Vagina (tissue), 2 donors: ENCODE results near the gene CPNE7. TPM values are rescaled to one million over a fixed set of nuclear protein-coding genes. Genes with fewer than 3 reads are reported as not detected.

Source experiments
- DNase-seq, 2 donors: peaks; one replicate each; pipeline ENCODE4 v3.0.0-alpha.2; 2017; ENCODE audit errors: extremely low spot score in 2 of 2
- H3K27ac ChIP-seq: fragments of 200-600 bp; sonication (generic); one replicate; pipeline ENCODE4 v1.5.1; 2019
- H3K27me3 ChIP-seq: fragments of 200-600 bp; sonication (generic); one replicate; pipeline ENCODE4 v1.5.1; 2019
- H3K36me3 ChIP-seq, 2 donors: fragments of 200-600 bp; sonication (generic); one replicate each; pipeline ENCODE4 v1.5.1; 2017 to 2019
- H3K4me1 ChIP-seq: fragments of 200-600 bp; sonication (generic); one replicate; pipeline ENCODE4 v1.5.1; 2019
- H3K4me3 ChIP-seq, 2 donors: fragments of 200-600 bp; sonication (generic); 1 replicate in 1 of 2; 2 replicates in 1 of 2; pipeline ENCODE4 v1.5.1; 2016 to 2019
- H3K9me3 ChIP-seq: fragments of 200-600 bp; sonication (generic); one replicate; pipeline ENCODE4 v1.5.1; 2019
- CTCF ChIP-seq, 3 experiments: fragments of 450-650 bp in 2 of 3; fragments of 200-600 bp in 1 of 3; sonication (generic) in 1 of 3; IDR thresholded peaks; one replicate each; pipeline ENCODE4 v1.5.1; 2017 to 2019; ENCODE audit warnings: antibody characterized with exemption in 3 of 3, mild to moderate bottlenecking in 2 of 3, moderate library complexity in 2 of 3
- POLR2A ChIP-seq, 2 donors: fragments of 450-650 bp; IDR thresholded peaks; one replicate each; pipeline ENCODE4 v1.6.1; 2017; ENCODE audit warnings: antibody characterized with exemption in 2 of 2, mild to moderate bottlenecking in 2 of 2, moderate library complexity in 2 of 2
- POLR2AphosphoS5 ChIP-seq, 2 donors: sonication (generic); formaldehyde crosslinking; IDR thresholded peaks; one replicate each; pipeline ENCODE4 v1.9.0; 2017; ENCODE audit warnings: antibody characterized with exemption in 2 of 2, mild to moderate bottlenecking in 2 of 2, low read depth in 1 of 2; ENCODE audit not compliant: insufficient read depth in 1 of 2
- intact Hi-C: fragments of 100-400 bp; cut with DNase I; formaldehyde crosslinking; loops from one replicate; pipeline ENCODE4 v1.15.1; 2023
- total RNA-seq: library from RNA; depleted of rRNA; stranded (reverse); fragments of >200 nt; gene quantifications from one replicate; pipeline ENCODE4 v1.2.3, GENCODE V29; 2016

The CPNE7 gene
- total RNA-seq, 1 donor from 2014 or later: 4.9 TPM

- DNase-seq: no peak
- Histone ChIP-seq H3K9me3 (no peaks in the 10 kb centered on the region), H3K36me3 (peaks cover 0 to under 1% of the 10 kb centered on the region in 2 donors), H3K4me1 (peaks cover 12% of the 10 kb centered on the region), H3K27me3 (no peaks in the 10 kb centered on the region), H3K27ac (no peak overlapping the region), H3K4me3 (no peak overlapping the region)
- TF ChIP-seq POLR2A (IDR thresholded peaks at IDR 0.05) (no peak), POLR2AphosphoS5 (IDR thresholded peaks at IDR 0.05; ENCODE audit: insufficient read depth in 1 of 2, low read depth in 1 of 2) (no peak), CTCF (IDR thresholded peaks at IDR 0.05) (no peak)
- intact Hi-C loops: no loop called here
Measured at GRCh38 chr16:89639385-89639784, 63.8 kb downstream of the CPNE7 start.

- H3K4me3 ChIP-seq: peak overlapping the region in 1 of 2 donors; percentile 28
- TF ChIP-seq CTCF (IDR thresholded peaks at IDR 0.05): no peak
- no peak for TF ChIP-seq POLR2A (IDR thresholded peaks at IDR 0.05)
- TF ChIP-seq POLR2AphosphoS5 (IDR thresholded peaks at IDR 0.05; ENCODE audit: insufficient read depth in 1 of 2, low read depth in 1 of 2): no peak
- intact Hi-C loops: no loop called here
- no peaks in the 10 kb centered on the region for H3K27me3 ChIP-seq
- H3K4me1 ChIP-seq: peaks cover 12% of the 10 kb centered on the region
- H3K9me3 ChIP-seq: no peaks in the 10 kb centered on the region
- no peak overlapping the region for H3K27ac ChIP-seq
- peaks cover 0 to 23% of the 10 kb centered on the region in 2 donors for H3K36me3 ChIP-seq
- no peak for DNase-seq
Measured at GRCh38 chr16:89641458-89642119, 66.0 kb downstream of the CPNE7 start.

GRCh38 chr16:89642574-89642973, 67.0 kb downstream of the CPNE7 start:
- H3K4me1 ChIP-seq: peaks cover 12% of the 10 kb centered on the region
- TF ChIP-seq POLR2A (IDR thresholded peaks at IDR 0.05) (no peak), POLR2AphosphoS5 (IDR thresholded peaks at IDR 0.05; ENCODE audit: insufficient read depth in 1 of 2, low read depth in 1 of 2) (no peak)
- no peak overlapping the region for H3K4me3 ChIP-seq
- H3K36me3 ChIP-seq: peaks cover 0 to 31% of the 10 kb centered on the region in 2 donors
- H3K9me3 ChIP-seq: no peaks in the 10 kb centered on the region
- H3K27ac ChIP-seq: no peak overlapping the region
- intact Hi-C loops: no loop called here
- no peaks in the 10 kb centered on the region for H3K27me3 ChIP-seq
- DNase-seq: no peak

GRCh38 chr16:89643769-89644300, 68.3 kb downstream of the CPNE7 start:
- TF ChIP-seq POLR2AphosphoS5 (IDR thresholded peaks at IDR 0.05; ENCODE audit: insufficient read depth in 1 of 2, low read depth in 1 of 2) (no peak), POLR2A (IDR thresholded peaks at IDR 0.05) (no peak), CTCF (IDR thresholded peaks at IDR 0.05) (no peak)
- Histone ChIP-seq H3K36me3 (peaks cover 0 to 31% of the 10 kb centered on the region in 2 donors), H3K27ac (no peak overlapping the region), H3K27me3 (no peaks in the 10 kb centered on the region), H3K9me3 (no peaks in the 10 kb centered on the region), H3K4me3 (no peak overlapping the region), H3K4me1 (peaks cover 12% of the 10 kb centered on the region)
- DNase-seq: no peak
- intact Hi-C loops: no loop called here

GRCh38 chr16:89645122-89645521, 69.6 kb downstream of the CPNE7 start:
- DNase-seq: no peak
- Histone ChIP-seq H3K36me3 (peaks cover 0 to 31% of the 10 kb centered on the region in 2 donors), H3K27ac (no peak overlapping the region), H3K4me3 (no peak overlapping the region), H3K9me3 (no peaks in the 10 kb centered on the region), H3K4me1 (peaks cover 11% of the 10 kb centered on the region), H3K27me3 (no peaks in the 10 kb centered on the region)
- intact Hi-C loops: no loop called here
- TF ChIP-seq POLR2A (IDR thresholded peaks at IDR 0.05) (no peak), POLR2AphosphoS5 (IDR thresholded peaks at IDR 0.05; ENCODE audit: insufficient read depth in 1 of 2, low read depth in 1 of 2) (no peak), CTCF (IDR thresholded peaks at IDR 0.05) (no peak)
